ENCODE results near the gene DMRTA2. TPM values are rescaled to one million over a fixed set of nuclear protein-coding genes. Genes with fewer than 3 reads are reported as not detected.

Gene DMRTA2
- total RNA-seq, result not detected

DNA sequence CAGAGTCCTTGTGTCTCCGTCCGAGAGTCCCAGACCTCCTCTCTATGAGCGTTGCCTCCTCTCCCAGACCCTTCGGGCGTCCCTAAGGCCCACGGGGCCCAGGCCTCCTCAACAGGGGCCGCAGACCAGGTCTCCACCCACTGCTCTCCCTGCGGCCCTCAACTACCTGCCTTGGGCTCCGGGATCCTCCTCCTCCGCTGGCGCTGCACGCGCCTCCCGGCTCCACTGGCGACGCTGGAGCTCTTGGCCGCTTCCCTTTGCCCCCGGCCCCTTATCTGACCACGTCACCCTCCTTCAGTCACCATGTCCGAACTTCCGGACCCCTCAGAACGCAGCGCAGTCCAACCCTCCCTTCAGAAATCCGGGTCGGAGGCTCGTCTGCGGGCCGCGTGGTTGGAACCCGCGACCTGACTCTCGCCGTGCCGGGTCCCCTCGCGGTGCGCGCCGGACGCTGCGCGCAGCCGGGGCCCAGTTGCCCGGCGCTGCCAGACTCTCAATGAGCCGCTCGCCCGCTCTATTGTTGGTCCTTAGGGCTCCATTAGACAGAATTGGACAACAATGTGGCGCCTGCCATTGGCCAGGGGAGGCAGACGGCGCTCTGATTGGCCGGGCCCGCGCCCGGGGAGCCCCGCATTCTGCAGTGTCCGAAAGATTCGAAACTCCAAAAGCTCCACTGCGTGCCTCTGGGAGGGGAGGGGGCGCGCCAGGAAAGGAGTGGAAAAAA is at the start of gene DMRTA2:
DMRTA2 (minus strand) TSS at position 498 of the 724 bp plus-strand sequence. CDS start 1,907 bp downstream, outside the sequence.
- Histone ChIP-seq H3K4me1 (peaks cover 88% of the 10 kb centered on the region), H3K4me3 (peak within 1 kb of the TSS; percentile 42), H3K27ac (no peak within 1 kb of the TSS), H3K9me3 (no peaks in the 10 kb centered on the region), H3K27me3 (peaks cover 100% of the 10 kb centered on the region), H3K36me3 (no peaks in the 10 kb centered on the region)
- DNase-seq (ENCODE audit: low spot score in 2 of 2), result no peak
- 3% methylated on average over 42 of the region's 61 CpGs for WGBS
- TF ChIP-seq POLR2A (IDR thresholded peaks at IDR 0.05), result no peak
- TF ChIP-seq EP300 (IDR thresholded peaks at IDR 0.05), result no peak
- TF ChIP-seq, protein P1, sequence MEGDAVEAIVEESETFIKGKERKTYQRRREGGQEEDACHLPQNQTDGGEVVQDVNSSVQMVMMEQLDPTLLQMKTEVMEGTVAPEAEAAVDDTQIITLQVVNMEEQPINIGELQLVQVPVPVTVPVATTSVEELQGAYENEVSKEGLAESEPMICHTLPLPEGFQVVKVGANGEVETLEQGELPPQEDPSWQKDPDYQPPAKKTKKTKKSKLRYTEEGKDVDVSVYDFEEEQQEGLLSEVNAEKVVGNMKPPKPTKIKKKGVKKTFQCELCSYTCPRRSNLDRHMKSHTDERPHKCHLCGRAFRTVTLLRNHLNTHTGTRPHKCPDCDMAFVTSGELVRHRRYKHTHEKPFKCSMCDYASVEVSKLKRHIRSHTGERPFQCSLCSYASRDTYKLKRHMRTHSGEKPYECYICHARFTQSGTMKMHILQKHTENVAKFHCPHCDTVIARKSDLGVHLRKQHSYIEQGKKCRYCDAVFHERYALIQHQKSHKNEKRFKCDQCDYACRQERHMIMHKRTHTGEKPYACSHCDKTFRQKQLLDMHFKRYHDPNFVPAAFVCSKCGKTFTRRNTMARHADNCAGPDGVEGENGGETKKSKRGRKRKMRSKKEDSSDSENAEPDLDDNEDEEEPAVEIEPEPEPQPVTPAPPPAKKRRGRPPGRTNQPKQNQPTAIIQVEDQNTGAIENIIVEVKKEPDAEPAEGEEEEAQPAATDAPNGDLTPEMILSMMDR (IDR thresholded peaks at IDR 0.05), result no peak
- no peak for TF ChIP-seq POLR2AphosphoS5 (IDR thresholded peaks at IDR 0.05)

DNA sequence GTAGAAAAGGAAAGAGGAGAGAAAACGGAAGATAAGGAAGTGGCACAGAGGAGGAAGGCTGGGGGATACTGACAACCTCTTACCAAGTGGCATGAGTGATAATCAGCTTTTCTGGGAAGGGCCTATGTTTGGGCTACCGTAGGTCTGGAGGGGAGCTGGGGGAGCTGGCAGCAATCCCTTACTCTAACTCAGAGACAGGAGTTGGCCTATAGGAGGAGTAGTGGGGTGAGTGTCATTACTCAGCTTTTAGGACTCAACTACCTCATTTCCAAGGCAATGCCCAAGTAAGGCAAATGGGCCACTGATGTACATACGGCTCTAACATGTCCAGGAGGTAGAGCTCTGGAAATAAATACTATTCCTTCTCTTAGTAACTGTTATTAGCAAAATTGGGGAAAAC is 48.7 kb upstream of the DMRTA2 start:
- H3K27me3 ChIP-seq, result no peaks in the 10 kb centered on the region
- peaks cover 32% of the 10 kb centered on the region for H3K36me3 ChIP-seq
- H3K9me3 ChIP-seq, result no peaks in the 10 kb centered on the region
- no peak for DNase-seq (ENCODE audit: low spot score in 2 of 2)
- no peak overlapping the region for H3K4me3 ChIP-seq
- no peaks in the 10 kb centered on the region for H3K4me1 ChIP-seq
- TF ChIP-seq, protein P1 (IDR thresholded peaks at IDR 0.05), result no peak
- H3K27ac ChIP-seq, result no peak overlapping the region
- 88% methylated on average over 3 of the region's 3 CpGs for WGBS

DNA sequence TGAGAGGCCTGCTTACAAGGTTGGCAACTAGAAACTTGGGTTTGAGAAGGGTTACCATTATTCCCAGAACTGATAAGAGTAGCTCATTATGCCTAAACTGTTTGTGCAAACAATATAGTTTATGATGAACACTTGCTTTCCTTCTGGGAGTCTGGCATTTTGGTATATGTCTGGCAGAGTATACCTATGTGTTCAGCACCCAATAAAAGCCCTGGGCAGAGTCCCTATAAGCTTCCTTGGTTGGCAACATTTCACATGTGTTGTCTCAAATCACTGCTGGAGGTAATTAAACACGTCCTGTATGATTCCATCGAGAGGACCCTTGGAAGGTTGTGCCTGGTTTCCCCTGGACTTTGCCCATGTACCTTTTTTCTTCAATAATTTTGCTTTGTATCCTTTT is 39.7 kb upstream of the DMRTA2 start:
- no peaks in the 10 kb centered on the region for H3K4me1 ChIP-seq
- WGBS, result 89% methylated on average over 2 of the region's 2 CpGs
- H3K27ac ChIP-seq, result no peak overlapping the region
- H3K36me3 ChIP-seq, result peaks cover 15% of the 10 kb centered on the region
- no peak overlapping the region for H3K4me3 ChIP-seq
- no peaks in the 10 kb centered on the region for H3K9me3 ChIP-seq
- no peak for DNase-seq (ENCODE audit: low spot score in 2 of 2)
- H3K27me3 ChIP-seq, result no peaks in the 10 kb centered on the region
- TF ChIP-seq POLR2A (IDR thresholded peaks at IDR 0.05) (no peak), POLR2AphosphoS5 (IDR thresholded peaks at IDR 0.05) (no peak), EP300 (IDR thresholded peaks at IDR 0.05) (no peak)
- TF ChIP-seq, protein P1 (IDR thresholded peaks at IDR 0.05), result no peak

DNA sequence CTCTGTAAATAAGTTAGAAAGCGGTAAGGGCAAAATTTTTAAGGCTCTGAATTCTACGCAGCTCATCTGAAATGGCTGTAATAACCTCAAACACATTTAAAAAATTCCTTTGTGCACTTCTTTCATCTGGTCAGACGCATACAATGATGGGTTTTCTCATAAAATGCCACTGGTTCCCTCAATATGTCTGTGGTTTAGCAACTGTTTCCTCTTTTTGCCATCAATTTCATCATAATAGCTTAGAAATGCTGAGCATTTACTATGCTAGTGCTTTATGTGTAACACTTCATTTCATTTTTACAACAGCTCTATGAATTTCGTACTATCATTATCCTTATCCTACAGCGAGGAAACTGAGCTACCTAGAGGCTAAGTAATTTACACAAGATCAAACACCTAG is 35.3 kb upstream of the DMRTA2 start:
- TF ChIP-seq POLR2AphosphoS5 (IDR thresholded peaks at IDR 0.05) (no peak), POLR2A (IDR thresholded peaks at IDR 0.05) (no peak), EP300 (IDR thresholded peaks at IDR 0.05) (no peak)
- TF ChIP-seq, protein P1 (IDR thresholded peaks at IDR 0.05), result no peak
- WGBS, result 90% methylated on average over 5 of the region's 5 CpGs

DNA sequence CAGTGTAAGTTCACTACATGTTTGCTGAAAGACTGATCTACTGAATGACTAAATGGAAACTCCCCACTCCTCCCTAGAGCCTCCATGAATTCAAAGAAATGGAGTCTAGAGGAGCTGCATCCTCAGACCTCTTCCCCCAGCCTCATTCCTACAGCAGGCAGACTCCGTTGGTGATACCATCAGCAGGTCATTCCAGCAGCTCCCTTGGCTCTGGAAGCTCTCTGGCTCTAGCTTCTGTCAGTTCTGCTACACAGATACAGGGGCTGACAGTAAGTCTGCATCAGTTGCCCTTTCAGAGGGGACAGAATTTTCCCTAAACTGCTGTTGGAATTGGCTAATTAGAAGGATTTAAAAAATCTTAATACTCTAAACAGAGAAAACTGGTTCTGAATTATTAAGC is 31.7 kb upstream of the DMRTA2 start:
- H3K36me3 ChIP-seq, result peaks cover 18% of the 10 kb centered on the region
- TF ChIP-seq POLR2A (IDR thresholded peaks at IDR 0.05), result no peak
- TF ChIP-seq POLR2AphosphoS5 (IDR thresholded peaks at IDR 0.05), result no peak
- no peak for TF ChIP-seq EP300 (IDR thresholded peaks at IDR 0.05)
- TF ChIP-seq, protein P1 (IDR thresholded peaks at IDR 0.05), result no peak

More for the DNA sequence above, 35.3 kb upstream of the DMRTA2 start:
- Histone ChIP-seq H3K4me3 (no peak overlapping the region), H3K27ac (no peak overlapping the region), H3K9me3 (no peaks in the 10 kb centered on the region), H3K27me3 (no peaks in the 10 kb centered on the region), H3K4me1 (no peaks in the 10 kb centered on the region), H3K36me3 (peaks cover 13% of the 10 kb centered on the region)
- DNase-seq (ENCODE audit: low spot score in 2 of 2), result no peak

More for the DNA sequence above, 31.7 kb upstream of the DMRTA2 start:
- H3K4me1 ChIP-seq, result no peaks in the 10 kb centered on the region
- 93% methylated on average over 1 of the region's 1 CpG for WGBS
- no peaks in the 10 kb centered on the region for H3K9me3 ChIP-seq
- no peaks in the 10 kb centered on the region for H3K27me3 ChIP-seq
- H3K4me3 ChIP-seq, result no peak overlapping the region
- no peak overlapping the region for H3K27ac ChIP-seq
- no peak for DNase-seq (ENCODE audit: low spot score in 2 of 2)
